CD4-positive, alpha-beta memory T cell (primary cell): ENCODE data around the gene PCDH15. TPM values are rescaled to one million over a fixed set of nuclear protein-coding genes. Genes with fewer than 3 reads are reported as not detected.
"Not testable (repeated sequence)": the region's sequence is repeated elsewhere in the genome, so short reads cannot be mapped to it uniquely, and the experiment has no call there.

Source experiments
- CTCF ChIA-PET: fragments of 350-600 bp; sonication (Branson Sonifier 250); formaldehyde crosslinking; loops from one replicate; lab custom pipeline; 2021; ENCODE audit warnings: inconsistent platforms; ENCODE audit not compliant: partially characterized antibody; lab: Charles Lee
- POLR2A ChIA-PET: fragments of 350-600 bp; sonication (Branson Sonifier 250); formaldehyde crosslinking; loops from one replicate; lab custom pipeline; 2021; ENCODE audit not compliant: partially characterized antibody; lab: Charles Lee
- DNase-seq, 5 donors: peaks; one replicate each; pipeline versions ENCODE4 v3.0.0 to v3.0.0-alpha.2; 2020 to 2022; ENCODE audit warnings: mixed read lengths in 1 of 5
- H3K27ac ChIP-seq: one replicate; pipeline ENCODE4 v1.7.0; 2013; ENCODE audit warnings: low read depth, low read length
- H3K27me3 ChIP-seq: 2 replicates; pipeline ENCODE4 v1.7.0; 2013; ENCODE audit warnings: mild to moderate bottlenecking, low read length, moderate library complexity; ENCODE audit not compliant: insufficient read depth
- H3K36me3 ChIP-seq: 2 replicates; pipeline ENCODE4 v1.7.0; 2013; ENCODE audit warnings: mild to moderate bottlenecking, low read length, moderate library complexity; ENCODE audit not compliant: insufficient read depth
- H3K4me1 ChIP-seq: 2 replicates; pipeline ENCODE4 v1.7.0; 2013; ENCODE audit warnings: mild to moderate bottlenecking, low read length, moderate library complexity; ENCODE audit not compliant: insufficient read depth
- H3K4me3 ChIP-seq, 2 donors: one replicate each; pipeline ENCODE4 v1.7.0; 2013; ENCODE audit warnings: low read length in 2 of 2, mild to moderate bottlenecking in 1 of 2
- H3K9me3 ChIP-seq, 2 donors: one replicate each; pipeline ENCODE4 v1.7.0; 2013; ENCODE audit warnings: low read length in 2 of 2, control low read depth in 1 of 2; ENCODE audit not compliant: control insufficient read depth in 1 of 2
- H3K27ac Mint-ChIP-seq, 7 donors: one replicate each; pipeline ENCODE4 v1.8.0; 2020 to 2021; ENCODE audit warnings: mixed read lengths in 7 of 7, mild to moderate bottlenecking in 6 of 7, inconsistent platforms in 3 of 7, moderate library complexity in 3 of 7
- H3K27me3 Mint-ChIP-seq, 2 donors: one replicate each; pipeline ENCODE4 v1.8.0; 2020 to 2021; ENCODE audit warnings: mixed read lengths in 2 of 2
- H3K36me3 Mint-ChIP-seq, 2 donors: one replicate each; pipeline ENCODE4 v1.8.0; 2020 to 2021; ENCODE audit warnings: mixed read lengths in 2 of 2, inconsistent platforms in 1 of 2, mild to moderate bottlenecking in 1 of 2
- H3K4me1 Mint-ChIP-seq, 4 donors: one replicate each; pipeline ENCODE4 v1.8.0; 2020 to 2021; ENCODE audit warnings: mixed read lengths in 4 of 4, mild to moderate bottlenecking in 1 of 4
- H3K4me3 Mint-ChIP-seq, 8 donors: one replicate each; pipeline ENCODE4 v1.8.0; 2020 to 2021; ENCODE audit warnings: mixed read lengths in 8 of 8, mild to moderate bottlenecking in 7 of 8, moderate library complexity in 6 of 8, inconsistent platforms in 3 of 8
- H3K9me3 Mint-ChIP-seq, 8 donors: one replicate each; pipeline ENCODE4 v1.8.0; 2020 to 2021; ENCODE audit warnings: mixed read lengths in 8 of 8, mild to moderate bottlenecking in 5 of 8, inconsistent platforms in 3 of 8, moderate library complexity in 1 of 8
- intact Hi-C: fragments of 100-400 bp; cut with micrococcal nuclease; formaldehyde crosslinking; loops from one replicate; pipeline ENCODE4 v1.15.1; 2023
- polyA plus RNA-seq, 2 donors: library from polyadenylated mRNA; unstranded; fragments of 300-500 nt; fragmentation: Illumina TruSeq; gene quantifications; one replicate each; pipeline ENCODE4 v1.2.3, GENCODE V29; 2021
- total RNA-seq, 2 experiments: library from RNA; stranded (reverse); gene quantifications; one replicate each; pipeline ENCODE4 v1.2.3, GENCODE V29; 2021

PCDH15 gene
- total and polyA plus RNA-seq, 4 experiments from 2014 or later, result not detected

DNA sequence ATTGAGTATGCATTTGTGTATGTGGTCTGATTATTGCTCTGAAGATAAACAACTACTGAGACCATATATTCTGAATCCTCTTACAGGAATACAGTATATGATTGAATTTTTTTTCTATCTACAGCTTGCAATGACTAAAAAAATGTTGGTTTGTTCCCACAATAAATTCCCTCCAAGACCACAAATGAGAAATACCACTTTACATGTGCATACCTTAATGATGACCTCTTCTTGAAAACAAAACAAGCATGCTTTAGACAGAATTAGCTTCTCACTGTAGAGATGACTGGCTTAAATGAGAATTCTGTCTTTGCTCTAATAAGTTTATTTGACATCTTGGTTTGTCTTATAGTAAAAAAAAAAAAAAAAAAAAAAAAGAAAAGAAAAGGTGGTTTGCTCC is 241.5 kb downstream of the PCDH15 start:
- ChIA-PET POLR2A (no interaction called here), CTCF (no interaction called here)
- peaks cover 0 to 14% (median 6%) of the 10 kb centered on the region in 8 donors for H3K9me3 Mint-ChIP-seq
- intact Hi-C loops, result no loop called here
- no peaks in the 10 kb centered on the region for H3K27me3 Mint-ChIP-seq
- no peaks in the 10 kb centered on the region for H3K36me3 Mint-ChIP-seq
- no peaks in the 10 kb centered on the region for H3K9me3 ChIP-seq
- no peaks in the 10 kb centered on the region for H3K4me1 Mint-ChIP-seq
- H3K27ac ChIP-seq, result no peak overlapping the region
- H3K4me1 ChIP-seq, result no peaks in the 10 kb centered on the region
- no peak overlapping the region for H3K27ac Mint-ChIP-seq
- H3K4me3 Mint-ChIP-seq, result no peak overlapping the region
- H3K27me3 ChIP-seq, result no peaks in the 10 kb centered on the region
- no peak for DNase-seq
- no peak overlapping the region for H3K4me3 ChIP-seq
- H3K36me3 ChIP-seq, result no peaks in the 10 kb centered on the region

DNA sequence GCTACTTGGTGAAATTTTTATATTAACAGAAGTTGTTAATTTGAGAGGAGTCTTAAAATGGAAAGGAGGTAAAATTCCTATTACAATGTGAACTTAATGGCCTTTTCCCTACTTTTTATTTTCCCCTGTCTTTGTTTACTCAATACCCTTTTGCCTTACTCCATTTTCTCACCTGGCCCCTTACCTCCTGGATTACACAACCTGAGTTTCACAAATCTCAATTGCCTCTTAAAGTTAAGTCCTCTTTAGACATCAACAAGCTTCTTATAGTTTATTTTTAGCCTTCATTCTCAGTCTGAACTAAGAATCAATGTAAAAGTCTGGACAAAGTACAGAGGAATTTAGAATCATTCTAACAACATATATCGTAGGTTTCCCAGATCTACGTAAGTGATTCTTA is 247.0 kb downstream of the PCDH15 start:
- no peaks in the 10 kb centered on the region for H3K4me1 Mint-ChIP-seq
- Histone ChIP-seq H3K27ac (no peak overlapping the region), H3K36me3 (no peaks in the 10 kb centered on the region), H3K27me3 (no peaks in the 10 kb centered on the region), H3K4me3 (no peak overlapping the region), H3K9me3 (no peaks in the 10 kb centered on the region), H3K4me1 (no peaks in the 10 kb centered on the region)
- ChIA-PET POLR2A (no interaction called here), CTCF (no interaction called here)
- no peak overlapping the region for H3K4me3 Mint-ChIP-seq
- H3K9me3 Mint-ChIP-seq, result peaks cover 0 to 23% (median 5%) of the 10 kb centered on the region in 8 donors
- DNase-seq, result no peak
- no peak overlapping the region for H3K27ac Mint-ChIP-seq
- H3K36me3 Mint-ChIP-seq, result no peaks in the 10 kb centered on the region
- intact Hi-C loops, result no loop called here
- H3K27me3 Mint-ChIP-seq, result no peaks in the 10 kb centered on the region

DNA sequence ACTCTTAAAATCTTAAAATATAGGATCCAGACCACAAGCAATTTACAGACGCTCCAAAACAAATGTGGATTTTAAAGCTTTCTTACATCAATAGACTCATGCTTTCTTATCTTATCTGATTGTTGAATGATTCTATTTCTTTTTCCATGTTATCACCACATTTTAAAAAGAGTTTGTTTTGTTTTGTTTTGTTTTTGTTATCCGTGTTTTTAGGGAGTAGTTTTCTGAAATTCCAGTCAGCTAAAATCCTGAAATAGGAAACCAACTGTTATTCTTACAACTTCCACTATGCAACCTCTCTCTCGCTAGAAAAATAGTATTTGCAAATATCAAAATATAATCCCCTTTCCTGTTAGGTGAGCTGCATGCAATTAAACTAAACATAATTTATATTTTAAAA is 251.0 kb downstream of the PCDH15 start:
- H3K27ac ChIP-seq, result no peak overlapping the region
- H3K27me3 ChIP-seq, result no peaks in the 10 kb centered on the region
- DNase-seq, result no peak
- ChIA-PET CTCF (no interaction called here), POLR2A (no interaction called here)
- peaks cover 0 to 12% (median 5%) of the 10 kb centered on the region in 8 donors for H3K9me3 Mint-ChIP-seq
- no peaks in the 10 kb centered on the region for H3K9me3 ChIP-seq
- H3K4me1 ChIP-seq, result no peaks in the 10 kb centered on the region
- intact Hi-C loops, result no loop called here
- H3K27me3 Mint-ChIP-seq, result no peaks in the 10 kb centered on the region
- H3K4me3 ChIP-seq, result no peak overlapping the region
- no peak overlapping the region for H3K27ac Mint-ChIP-seq
- no peaks in the 10 kb centered on the region for H3K4me1 Mint-ChIP-seq
- no peak overlapping the region for H3K4me3 Mint-ChIP-seq
- no peaks in the 10 kb centered on the region for H3K36me3 ChIP-seq
- H3K36me3 Mint-ChIP-seq, result no peaks in the 10 kb centered on the region

DNA sequence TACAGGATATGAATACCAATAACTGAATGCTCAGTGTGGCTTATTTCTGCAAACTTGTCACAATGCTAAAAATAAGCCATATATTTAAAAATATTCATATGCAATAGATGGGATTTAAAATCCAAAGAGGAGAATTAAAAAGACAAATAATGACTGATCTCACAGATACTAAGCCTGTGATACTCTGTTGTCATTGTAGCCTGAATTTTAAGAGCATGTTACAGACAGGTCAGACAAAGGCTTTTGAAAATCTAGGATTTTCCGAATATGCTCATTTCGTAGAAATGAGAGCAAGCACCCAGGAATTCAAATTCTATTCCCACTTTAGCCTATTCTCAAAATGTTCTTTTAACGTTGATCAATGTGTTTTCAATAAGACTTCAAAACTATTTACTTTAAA is 269.7 kb downstream of the PCDH15 start:
- Histone ChIP-seq H3K4me1 (no peaks in the 10 kb centered on the region), H3K27ac (no peak overlapping the region), H3K4me3 (no peak overlapping the region), H3K9me3 (no peaks in the 10 kb centered on the region), H3K36me3 (no peaks in the 10 kb centered on the region), H3K27me3 (no peaks in the 10 kb centered on the region)
- Mint-ChIP-seq H3K36me3 (no peaks in the 10 kb centered on the region), H3K4me1 (no peaks in the 10 kb centered on the region), H3K27ac (no peak overlapping the region), H3K27me3 (no peaks in the 10 kb centered on the region), H3K9me3 (peaks cover 4 to 20% (median 6%) of the 10 kb centered on the region in 8 donors), H3K4me3 (no peak overlapping the region)
- ChIA-PET POLR2A (no interaction called here), CTCF (no interaction called here)
- no peak for DNase-seq
- intact Hi-C loops, result no loop called here

DNA sequence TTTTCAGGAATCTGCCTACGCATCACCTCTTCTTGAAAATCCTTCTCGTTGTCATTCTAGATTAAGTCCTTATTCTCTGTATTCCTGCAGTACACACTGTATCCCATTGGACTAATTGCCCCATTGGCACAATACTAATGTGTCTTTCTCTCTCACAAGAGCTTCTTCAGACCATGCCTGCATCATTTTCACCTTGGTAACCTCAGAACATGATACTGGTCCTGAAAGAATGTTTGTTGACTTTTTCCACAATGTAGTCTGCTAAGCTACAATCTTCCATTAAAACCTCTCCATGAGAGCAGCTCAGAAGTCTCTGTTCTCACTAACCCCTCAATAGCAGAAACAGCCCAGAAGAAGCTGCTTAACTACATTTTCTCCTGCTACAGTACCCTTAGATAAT is 270.7 kb downstream of the PCDH15 start:
- ChIA-PET CTCF (no interaction called here), POLR2A (no interaction called here)
- H3K9me3 ChIP-seq, result peaks cover 0 to 3% of the 10 kb centered on the region in 2 donors
- H3K4me1 ChIP-seq, result no peaks in the 10 kb centered on the region
- H3K4me3 Mint-ChIP-seq, result no peak overlapping the region
- no peaks in the 10 kb centered on the region for H3K27me3 ChIP-seq
- peaks cover 4 to 20% (median 6%) of the 10 kb centered on the region in 8 donors for H3K9me3 Mint-ChIP-seq
- H3K27me3 Mint-ChIP-seq, result no peaks in the 10 kb centered on the region
- no peak overlapping the region for H3K4me3 ChIP-seq
- DNase-seq, result no peak
- no peaks in the 10 kb centered on the region for H3K36me3 Mint-ChIP-seq
- H3K36me3 ChIP-seq, result no peaks in the 10 kb centered on the region
- no peak overlapping the region for H3K27ac Mint-ChIP-seq
- H3K27ac ChIP-seq, result no peak overlapping the region
- H3K4me1 Mint-ChIP-seq, result no peaks in the 10 kb centered on the region
- intact Hi-C loops, result no loop called here

DNA sequence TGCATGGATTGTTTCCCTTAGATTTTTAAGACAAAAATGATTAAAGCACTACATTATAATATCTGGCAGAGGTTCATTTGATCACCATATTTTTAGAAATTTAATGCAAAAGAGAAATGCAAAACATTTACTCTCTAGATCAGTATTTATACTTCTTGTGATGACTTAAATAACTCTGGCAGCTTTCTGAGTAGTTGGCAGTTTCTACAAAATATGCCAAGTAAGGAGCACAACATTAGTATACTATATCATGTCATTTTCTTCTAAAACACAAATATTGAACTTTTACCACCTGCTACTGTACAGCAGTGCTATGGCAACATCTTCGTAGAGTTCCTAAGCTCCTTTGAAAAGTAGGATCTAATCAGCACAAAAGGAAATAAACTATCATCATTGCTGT is 275.2 kb downstream of the PCDH15 start:
- Histone ChIP-seq H3K4me1 (no peaks in the 10 kb centered on the region), H3K36me3 (no peaks in the 10 kb centered on the region), H3K27me3 (no peaks in the 10 kb centered on the region), H3K9me3 (peaks cover 0 to 4% of the 10 kb centered on the region in 2 donors), H3K27ac (no peak overlapping the region), H3K4me3 (no peak overlapping the region)
- no peaks in the 10 kb centered on the region for H3K4me1 Mint-ChIP-seq
- ChIA-PET POLR2A (no interaction called here), CTCF (no interaction called here)
- H3K36me3 Mint-ChIP-seq, result no peaks in the 10 kb centered on the region
- intact Hi-C loops, result no loop called here
- no peak overlapping the region for H3K4me3 Mint-ChIP-seq
- no peak for DNase-seq
- peaks cover 6 to 21% (median 10%) of the 10 kb centered on the region in 8 donors for H3K9me3 Mint-ChIP-seq
- no peaks in the 10 kb centered on the region for H3K27me3 Mint-ChIP-seq
- H3K27ac Mint-ChIP-seq, result no peak overlapping the region

DNA sequence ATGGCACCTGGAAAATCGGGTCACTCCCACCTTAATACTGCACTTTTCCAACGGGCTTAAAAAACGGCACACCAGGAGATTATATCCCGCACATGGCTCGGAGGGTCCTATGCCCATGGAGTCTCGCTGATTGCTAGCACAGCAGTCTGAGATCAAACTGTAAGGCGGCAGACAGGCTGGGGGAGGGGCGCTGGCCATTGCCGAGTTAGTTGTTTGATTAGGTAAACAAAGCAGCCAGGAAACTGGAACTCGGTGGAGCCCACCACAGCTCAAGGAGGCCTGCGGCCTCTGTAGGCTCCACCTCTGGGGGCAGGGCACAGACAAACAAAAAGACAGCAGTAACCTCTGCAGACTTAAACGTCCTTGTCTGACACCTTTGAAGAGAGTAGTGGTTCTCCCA is 285.8 kb downstream of the PCDH15 start:
- H3K4me1 ChIP-seq, intact Hi-C loops, DNase-seq, H3K9me3 ChIP-seq, POLR2A ChIA-PET, H3K4me3 ChIP-seq, H3K36me3 ChIP-seq, H3K4me3 Mint-ChIP-seq, CTCF ChIA-PET, H3K27ac Mint-ChIP-seq, H3K27me3 ChIP-seq, H3K36me3 Mint-ChIP-seq, H3K27me3 Mint-ChIP-seq, H3K27ac ChIP-seq, H3K4me1 Mint-ChIP-seq: not testable (repeated sequence)
- H3K9me3 Mint-ChIP-seq, result peaks cover 0 to 20% (median 16%) of the 10 kb centered on the region in 8 donors

DNA sequence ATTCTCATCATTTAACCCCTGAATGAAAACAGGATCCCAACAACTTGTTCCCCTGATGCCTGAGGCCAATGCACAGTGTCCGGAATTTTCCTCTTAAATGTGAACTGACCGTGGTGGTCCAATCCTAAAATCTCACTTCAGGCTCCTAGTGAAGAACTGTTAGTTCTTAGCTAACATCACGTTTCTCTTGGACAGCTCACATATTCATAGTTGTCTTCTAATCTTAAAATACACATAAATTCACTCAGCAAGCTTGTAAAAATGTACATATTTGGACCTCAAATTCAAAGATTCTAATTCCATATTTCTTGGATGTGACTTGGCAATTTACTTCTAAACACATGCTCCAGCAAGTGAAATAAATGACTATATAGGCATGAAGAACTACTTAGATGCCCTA is 297.2 kb downstream of the PCDH15 start:
- ChIA-PET POLR2A (no interaction called here), CTCF (no interaction called here)
- H3K9me3 ChIP-seq, result no peaks in the 10 kb centered on the region
- Mint-ChIP-seq H3K36me3 (no peaks in the 10 kb centered on the region), H3K27ac (no peak overlapping the region), H3K4me1 (no peaks in the 10 kb centered on the region), H3K27me3 (no peaks in the 10 kb centered on the region), H3K9me3 (peaks cover 0 to 22% (median 13%) of the 10 kb centered on the region in 8 donors), H3K4me3 (no peak overlapping the region)
- H3K4me3 ChIP-seq, result no peak overlapping the region
- intact Hi-C loops, result no loop called here
- no peaks in the 10 kb centered on the region for H3K36me3 ChIP-seq
- no peaks in the 10 kb centered on the region for H3K27me3 ChIP-seq
- no peak for DNase-seq
- H3K4me1 ChIP-seq, result no peaks in the 10 kb centered on the region
- H3K27ac ChIP-seq, result no peak overlapping the region
